HL-60 (cell line): ENCODE data around the gene SYCE1L.

Experiments
- DNase-seq, 2 experiments: peaks; one replicate each; pipeline ENCODE4 v3.0.0-alpha.2; 2010 to 2020; ENCODE audit warnings: low read depth in 1 of 2, low spot score in 1 of 2
- H3K27ac ChIP-seq: fragments of 250-450 bp; sonication (Bioruptor Pico); replicated peaks from 2 replicates; pipeline ENCODE4 v1.5.1; 2020; ENCODE audit warnings: mild to moderate bottlenecking, moderate library complexity
- H3K27me3 ChIP-seq: fragments of 250-450 bp; sonication (Bioruptor Pico); 2 replicates; pipeline ENCODE4 v1.5.1; 2021; ENCODE audit warnings: mild to moderate bottlenecking, moderate library complexity; ENCODE audit not compliant: insufficient read depth, poor library complexity, severe bottlenecking
- H3K4me3 ChIP-seq: replicated peaks from 2 replicates; pipeline ENCODE4 v1.5.1; 2011; ENCODE audit warnings: mild to moderate bottlenecking, control low read depth, low read length; ENCODE audit not compliant: insufficient read depth
- GABPA ChIP-seq: IDR thresholded peaks from 2 replicates; pipeline ENCODE4 v1.6.1; 2012; ENCODE audit warnings: low read depth
- POLR2AphosphoS5 ChIP-seq: IDR thresholded peaks from 2 replicates; pipeline ENCODE4 v1.6.1; 2012; ENCODE audit warnings: low read depth
- REST ChIP-seq: IDR thresholded peaks from 2 replicates; pipeline ENCODE4 v1.6.1; 2012; ENCODE audit warnings: low read depth; ENCODE audit not compliant: insufficient replicate concordance
- SPI1 ChIP-seq: IDR thresholded peaks from 2 replicates; pipeline ENCODE4 v1.6.1; 2012; ENCODE audit warnings: low read depth, mild to moderate bottlenecking, borderline replicate concordance
- TF ChIP-seq, protein P1 (sequence below): IDR thresholded peaks from one replicate; pipeline ENCODE4 v1.5.1; 2011; ENCODE audit warnings: low read length, control low read depth, inconsistent platforms; ENCODE audit not compliant: insufficient read depth

Gene SYCE1L

DNA sequence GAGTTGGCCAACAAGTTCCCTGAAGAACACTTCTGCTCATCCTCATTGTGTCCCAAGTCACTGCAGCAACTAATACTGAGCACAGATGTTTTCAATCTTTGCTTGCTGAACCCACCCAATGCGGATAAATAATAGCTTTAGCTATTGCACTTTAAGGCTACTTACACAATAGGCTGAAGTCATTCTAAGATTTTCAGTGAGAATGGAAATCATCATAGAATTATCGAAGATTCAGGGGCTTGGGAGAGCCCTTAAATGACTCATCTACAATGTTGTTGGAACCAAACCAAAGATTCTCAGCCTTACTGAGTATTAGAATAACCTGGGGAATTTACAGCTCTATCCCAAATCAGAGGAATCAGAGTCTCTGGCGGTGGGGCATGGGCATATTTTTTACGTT is 51.2 kb downstream of the SYCE1L start:
- no peak for DNase-seq
- H3K27me3 ChIP-seq = no peaks in the 10 kb centered on the region
- TF ChIP-seq GABPA (no peak), POLR2AphosphoS5 (no peak), REST (no peak), SPI1 (no peak)
- TF ChIP-seq, protein P1, sequence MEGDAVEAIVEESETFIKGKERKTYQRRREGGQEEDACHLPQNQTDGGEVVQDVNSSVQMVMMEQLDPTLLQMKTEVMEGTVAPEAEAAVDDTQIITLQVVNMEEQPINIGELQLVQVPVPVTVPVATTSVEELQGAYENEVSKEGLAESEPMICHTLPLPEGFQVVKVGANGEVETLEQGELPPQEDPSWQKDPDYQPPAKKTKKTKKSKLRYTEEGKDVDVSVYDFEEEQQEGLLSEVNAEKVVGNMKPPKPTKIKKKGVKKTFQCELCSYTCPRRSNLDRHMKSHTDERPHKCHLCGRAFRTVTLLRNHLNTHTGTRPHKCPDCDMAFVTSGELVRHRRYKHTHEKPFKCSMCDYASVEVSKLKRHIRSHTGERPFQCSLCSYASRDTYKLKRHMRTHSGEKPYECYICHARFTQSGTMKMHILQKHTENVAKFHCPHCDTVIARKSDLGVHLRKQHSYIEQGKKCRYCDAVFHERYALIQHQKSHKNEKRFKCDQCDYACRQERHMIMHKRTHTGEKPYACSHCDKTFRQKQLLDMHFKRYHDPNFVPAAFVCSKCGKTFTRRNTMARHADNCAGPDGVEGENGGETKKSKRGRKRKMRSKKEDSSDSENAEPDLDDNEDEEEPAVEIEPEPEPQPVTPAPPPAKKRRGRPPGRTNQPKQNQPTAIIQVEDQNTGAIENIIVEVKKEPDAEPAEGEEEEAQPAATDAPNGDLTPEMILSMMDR = no peak
- H3K27ac ChIP-seq = no peak overlapping the region
- no peak overlapping the region for H3K4me3 ChIP-seq
